ENCODE measurements around the gene SYT14.
"Not testable (repeated sequence)": the region's sequence is repeated elsewhere in the genome, so short reads cannot be mapped to it uniquely, and the experiment has no call there.

The SYT14 gene

GRCh38 chr1:210124736-210125135 lies 186.7 kb downstream of the SYT14 start:
- DNase-seq, result no peak

GRCh38 chr1:210125143-210125542 lies 187.1 kb downstream of the SYT14 start:
- DNase-seq, result no peak

GRCh38 chr1:210129092-210129491 lies 191.1 kb downstream of the SYT14 start:
- DNase-seq, result no peak

- no peak for DNase-seq
These were observed 191.7 kb downstream of the SYT14 start for GRCh38 chr1:210129759-210130158.

- no peak for DNase-seq
These were observed 194.6 kb downstream of the SYT14 start for GRCh38 chr1:210132582-210132981.

GRCh38 chr1:210143465-210144062 lies 205.5 kb downstream of the SYT14 start:
- DNase-seq, result no peak

- no peak for DNase-seq
These were observed 206.7 kb downstream of the SYT14 start for GRCh38 chr1:210144736-210145135.

- DNase-seq, result no peak
These were observed 213.1 kb downstream of the SYT14 start for GRCh38 chr1:210151052-210151672.

- DNase-seq, result no peak
These were observed 221.2 kb downstream of the SYT14 start for GRCh38 chr1:210159211-210159610.

GRCh38 chr1:210170220-210170619 lies 232.2 kb downstream of the SYT14 start:
- DNase-seq, result no peak

GRCh38 chr1:210174133-210174532 lies 236.1 kb downstream of the SYT14 start:
- no peak for DNase-seq

GRCh38 chr1:210185063-210185462 lies 247.0 kb downstream of the SYT14 start:
- no peak for DNase-seq

GRCh38 chr1:210187849-210188606 lies 250.0 kb downstream of the SYT14 start:
- DNase-seq, result not testable (repeated sequence)

- no peak for DNase-seq
These were observed 251.4 kb downstream of the SYT14 start for GRCh38 chr1:210189426-210189825.

- DNase-seq, result no peak
These were observed 257.7 kb downstream of the SYT14 start for GRCh38 chr1:210195635-210196160.

- DNase-seq, result not testable (repeated sequence)
These were observed 258.2 kb downstream of the SYT14 start for GRCh38 chr1:210196266-210196665.

- DNase-seq, result no peak
These were observed 260.8 kb downstream of the SYT14 start for GRCh38 chr1:210198840-210199239.

- no peak for DNase-seq
These were observed 262.2 kb downstream of the SYT14 start for GRCh38 chr1:210200124-210200736.

GRCh38 chr1:210201681-210202080 lies 263.7 kb downstream of the SYT14 start:
- DNase-seq, result no peak

GRCh38 chr1:210207597-210208450 lies 269.8 kb downstream of the SYT14 start:
- DNase-seq, result no peak

- DNase-seq, result no peak
These were observed 275.3 kb downstream of the SYT14 start for GRCh38 chr1:210213335-210213734.

All from CD4-positive, alpha-beta T cell treated with Interleukin-4 for 4 hours (primary cell).